GM12878 (cell line): ENCODE measurements around the gene ROBO4. TPM values are rescaled to one million over a fixed set of nuclear protein-coding genes. Genes with fewer than 3 reads are reported as not detected.

Source experiments
- ATAC-seq: fragments of 200-7000 bp; cut with Tn5 transposase; 3 replicates; pipeline ENCODE4 v1.9.1; 2020; ENCODE audit warnings: mild to moderate bottlenecking, moderate library complexity
- BruUV-seq: library from RNA; stranded (reverse); fragments of 400-500 nt; replicated peaks from 2 replicates; lab custom pipeline; 2021; lab: Mats Ljungman, UMichigan
- CTCF ChIA-PET: fragments of 300-600 bp; sonication (Branson Sonifier 250); formaldehyde crosslinking; extraction: SDS; loops from one replicate; lab custom pipeline; 2021; ENCODE audit warnings: inconsistent platforms; lab: Yijun Ruan, JAX
- POLR2A ChIA-PET: fragments of 350-600 bp; formaldehyde crosslinking; extraction: SDS; loops from one replicate; lab custom pipeline; 2021; ENCODE audit warnings: inconsistent platforms; lab: Charles Lee
- RAD21 ChIA-PET: fragments of 300-600 bp; sonication (Branson Sonifier 250); formaldehyde crosslinking; loops from one replicate; lab custom pipeline; 2023; ENCODE audit warnings: antibody characterized with exemption; ENCODE audit not compliant: unreplicated experiment; lab: Charles Lee
- SMC1A ChIA-PET: fragments of 300-600 bp; sonication (Branson Sonifier 250); formaldehyde crosslinking; loops from one replicate; lab custom pipeline; 2023; ENCODE audit not compliant: unreplicated experiment, uncharacterized antibody; lab: Charles Lee
- DNase-seq: peaks from one replicate; pipeline ENCODE4 v3.0.0-alpha.2; 2011; ENCODE audit warnings: low read depth, low spot score
- FAIRE-seq: peaks from 3 replicates; lab custom pipeline; 2011; peaks lifted over from hg19 to GRCh38; lab: Jason Lieb, UNC
- H2AFZ ChIP-seq: 2 replicates; pipeline ENCODE4 v1.6.0; 2011; ENCODE audit warnings: low read depth, low read length, control low read depth; ENCODE audit not compliant: control insufficient read depth
- H3K27ac ChIP-seq: 2 replicates; pipeline ENCODE4 v1.5.1; 2011; ENCODE audit warnings: control low read depth; ENCODE audit not compliant: control insufficient read depth, insufficient read depth
- H3K27me3 ChIP-seq, 2 experiments: replicated peaks in 1 of 2; 2 replicates each; pipeline versions ENCODE4 v1.6.0 to v1.6.1; 2011; ENCODE audit warnings: low read length in 1 of 2; ENCODE audit not compliant: control insufficient read depth in 2 of 2, insufficient read depth in 2 of 2
- H3K36me3 ChIP-seq, 2 experiments: 2 replicates each; pipeline ENCODE4 v1.5.1; 2011; ENCODE audit warnings: low read length in 1 of 2; ENCODE audit not compliant: control insufficient read depth in 2 of 2, insufficient read depth in 2 of 2
- H3K4me1 ChIP-seq: 2 replicates; pipeline ENCODE4 v1.6.1; 2011; ENCODE audit warnings: mild to moderate bottlenecking, low read length, moderate library complexity, mixed read lengths; ENCODE audit not compliant: control insufficient read depth, insufficient read depth
- H3K4me2 ChIP-seq: 2 replicates; pipeline ENCODE4 v1.6.0; 2011; ENCODE audit warnings: control low read depth; ENCODE audit not compliant: control insufficient read depth, insufficient read depth
- H3K4me3 ChIP-seq: fragments of 200-600 bp; sonication (generic); 2 replicates; pipeline ENCODE4 v1.5.1; 2016
- H3K79me2 ChIP-seq: 2 replicates; pipeline ENCODE4 v1.6.0; 2011; ENCODE audit warnings: low read length; ENCODE audit not compliant: control insufficient read depth, insufficient read depth
- H3K9ac ChIP-seq: 2 replicates; pipeline ENCODE4 v1.8.0; 2011; ENCODE audit warnings: low read length, control low read depth, mixed read lengths; ENCODE audit not compliant: control insufficient read depth, insufficient read depth
- H3K9me3 ChIP-seq: replicated peaks from 3 replicates; pipeline ENCODE4 v1.5.1; 2011; ENCODE audit warnings: mild to moderate bottlenecking, low read length; ENCODE audit not compliant: control insufficient read depth, insufficient read depth
- H4K20me1 ChIP-seq: 2 replicates; pipeline ENCODE4 v1.6.0; 2011; ENCODE audit not compliant: control insufficient read depth, insufficient read depth
- BHLHE40 ChIP-seq, 2 experiments: fragments of 450-650 bp in 1 of 2; IDR thresholded peaks; 2 replicates each; pipeline ENCODE4 v1.6.1; 2011 to 2017; ENCODE audit warnings: low read depth in 2 of 2, borderline replicate concordance in 1 of 2, improper control_type of control experiment in 1 of 2, low read length in 1 of 2, mild to moderate bottlenecking in 1 of 2
- CREM ChIP-seq: IDR thresholded peaks from 2 replicates; pipeline ENCODE4 v1.6.1; 2014; ENCODE audit warnings: antibody characterized with exemption, low read depth
- DPF2 ChIP-seq: fragments of 450-650 bp; IDR thresholded peaks from 2 replicates; pipeline ENCODE4 v1.6.1; 2017; ENCODE audit warnings: mild to moderate bottlenecking
- ETV6 ChIP-seq, 2 experiments: fragments of 450-650 bp in 1 of 2; IDR thresholded peaks in 1 of 2; conservative IDR thresholded peaks in 1 of 2; 2 replicates each; pipeline ENCODE4 v1.6.1; 2014; ENCODE audit warnings: antibody characterized with exemption in 1 of 2, borderline replicate concordance in 1 of 2, low read depth in 1 of 2, mild to moderate bottlenecking in 1 of 2, moderate library complexity in 1 of 2
- FOXK2 ChIP-seq: fragments of 450-650 bp; IDR thresholded peaks from 2 replicates; pipeline ENCODE4 v1.6.1; 2017; ENCODE audit warnings: mild to moderate bottlenecking, moderate library complexity
- IKZF2 ChIP-seq, 2 experiments: fragments of 450-650 bp; IDR thresholded peaks; 2 replicates each; pipeline ENCODE4 v1.6.1; 2017; ENCODE audit warnings: mild to moderate bottlenecking in 2 of 2, moderate library complexity in 2 of 2
- JUND ChIP-seq: IDR thresholded peaks from 2 replicates; pipeline ENCODE4 v1.6.1; 2012; ENCODE audit warnings: low read depth, mild to moderate bottlenecking, low read length, improper control_type of control experiment, moderate library complexity
- MYC ChIP-seq: IDR thresholded peaks from 2 replicates; pipeline ENCODE4 v1.6.1; 2011; ENCODE audit warnings: mild to moderate bottlenecking, low read length, moderate library complexity, inconsistent platforms; ENCODE audit not compliant: insufficient read depth, insufficient replicate concordance, insufficient read length, severe bottlenecking
- POU2F2 ChIP-seq: IDR thresholded peaks from 3 replicates; pipeline ENCODE4 v1.6.1; 2011; ENCODE audit warnings: low read depth, mild to moderate bottlenecking, low read length, borderline replicate concordance
- SIX5 ChIP-seq: IDR thresholded peaks from 2 replicates; pipeline ENCODE4 v1.6.1; 2011; ENCODE audit warnings: mild to moderate bottlenecking, low read depth, low read length, moderate library complexity; ENCODE audit not compliant: severe bottlenecking
- SP1 ChIP-seq: IDR thresholded peaks from one replicate; pipeline ENCODE4 v1.6.1; 2011; ENCODE audit warnings: low read depth, low read length
- TBL1XR1 ChIP-seq: IDR thresholded peaks from 2 replicates; pipeline ENCODE4 v1.6.1; 2012; ENCODE audit warnings: low read depth, low read length, improper control_type of control experiment
- ZBED1 ChIP-seq: IDR thresholded peaks from 2 replicates; pipeline ENCODE4 v1.6.1; 2016; ENCODE audit warnings: borderline replicate concordance
- WGBS: methylation state at CpG from one replicate; pipeline ENCODE4 v1.1.6; 2016; ENCODE audit warnings: low lambda C conversion rate; ENCODE audit not compliant: insufficient replicate concordance, insufficient coverage; ENCODE audit errors: missing lambda C conversion rate; 5-methylcytosine and 5-hydroxymethylcytosine counted together
- in situ Hi-C: fragments of 300-500 bp; cut with MboI; formaldehyde crosslinking; loops from 9 replicates; pipeline ENCODE4 v1.14.3; 2018; ENCODE audit warnings: mixed read lengths
- intact Hi-C: fragments of 100-400 bp; cut with micrococcal nuclease; formaldehyde crosslinking; loops from one replicate; pipeline ENCODE4 v1.14.2; 2022; ENCODE audit not compliant: unreplicated experiment
- polyA plus RNA-seq, 11 experiments: library from polyadenylated mRNA; depleted of rRNA in 4 of 11; unstranded in 6 of 11; stranded (reverse) in 5 of 11; fragments of >200 nt; fragmentation: Nextera tagmentation in 4 of 11; fragmentation: Illumina TruSeq in 1 of 11; extraction: Ambion mirVana in 4 of 11; extraction: Trizol in 1 of 11; gene quantifications; 1 replicate in 1 of 11; 2 replicates in 10 of 11; pipeline versions ENCODE4 v1.2.1 to v1.2.3, GENCODE V29; 2011 to 2016; ENCODE audit warnings: inconsistent platforms in 2 of 11, missing spikeins in 2 of 11, low read depth in 1 of 11
- total RNA-seq, 4 experiments: library from RNA; depleted of rRNA in 3 of 4; stranded (reverse); fragments of >200 nt in 3 of 4; fragmentation: Illumina TruSeq in 1 of 4; extraction: Trizol in 1 of 4; gene quantifications; 2 replicates each; pipeline versions ENCODE4 v1.2.1 to v1.2.3, GENCODE V29; 2013 to 2021
- TF ChIP-seq, protein P1 (sequence below): fragments of 450-650 bp; IDR thresholded peaks from 2 replicates; pipeline ENCODE4 v1.6.1; 2018; ENCODE audit warnings: borderline replicate concordance, mild to moderate bottlenecking; ENCODE audit not compliant: partially characterized antibody

The ROBO4 gene
- total and polyA plus RNA-seq, 10 of the 15 experiments (the other 5 are each of a cell fraction or from before 2014, with no cell fraction given), result not detected

DNA sequence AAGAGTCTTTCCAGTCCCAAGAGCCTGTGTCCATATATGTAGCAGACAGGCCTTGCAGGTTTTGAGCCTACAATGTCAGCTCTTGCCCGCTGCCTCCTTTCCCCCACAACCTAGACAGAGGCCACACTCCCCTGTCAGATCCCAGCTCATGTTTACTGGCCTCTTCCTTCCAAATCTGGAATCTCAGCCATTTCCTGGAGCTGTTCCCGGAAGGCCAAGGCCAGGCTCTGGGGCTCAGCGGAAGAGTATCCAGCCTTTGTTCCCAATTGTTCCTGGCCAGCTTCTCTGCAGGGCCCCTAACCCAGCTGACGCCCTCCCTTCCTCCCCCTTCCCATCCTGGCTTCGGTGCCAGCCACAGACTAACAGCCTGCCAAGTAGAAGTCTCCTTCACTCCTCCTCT is 1.0 kb upstream of the ROBO4 start:
- Histone ChIP-seq H2AFZ (no peak overlapping the region), H3K9me3 (no peaks in the 10 kb centered on the region), H3K4me2 (no peak overlapping the region), H3K4me1 (no peaks in the 10 kb centered on the region), H3K79me2 (no peaks in the 10 kb centered on the region), H4K20me1 (no peaks in the 10 kb centered on the region), H3K27me3 (peaks cover 3 to 7% of the 10 kb centered on the region in 2 experiments; a peak in 3 of 4 replicates), H3K9ac (no peak overlapping the region), H3K4me3 (no peak overlapping the region), H3K36me3 (no peaks in the 10 kb centered on the region), H3K27ac (no peak overlapping the region)
- no peak for TF ChIP-seq TBL1XR1
- TF ChIP-seq JUND, result no peak
- TF ChIP-seq IKZF2 (IDR thresholded peaks at IDR 0.05), result no peak
- TF ChIP-seq FOXK2, result no peak
- no peak for TF ChIP-seq SIX5
- BruUV-seq, result no TSS peak
- intact Hi-C loops, result no loop called here
- in situ Hi-C loops, result no loop called here
- ChIA-PET SMC1A (no interaction called here), CTCF (interaction anchor here (1.4 kb wide), 1 partner anchor 243 kb away, joined by 3 read pairs; no protein-coding TSS in a partner anchor), RAD21 (no interaction called here), POLR2A (no interaction called here)
- ATAC-seq (no peak), DNase-seq (no peak), FAIRE-seq (no peak)
- WGBS, result 20% methylated on average over 5 of the region's 5 CpGs

GRCh38 chr11:124898263-124898680 is 607 bp upstream of the ROBO4 start:
- intact Hi-C loops, result no loop called here
- DNase-seq (no peak), FAIRE-seq (no peak), ATAC-seq (no peak)
- 26% methylated on average over 3 of the region's 3 CpGs for WGBS
- ChIA-PET RAD21 (no interaction called here), SMC1A (no interaction called here), POLR2A (no interaction called here), CTCF (interaction anchor here (0.9 kb wide), 1 partner anchor 10 kb away, joined by 4 read pairs; no protein-coding TSS in a partner anchor)
- H3K79me2 ChIP-seq, result no peaks in the 10 kb centered on the region
- no peaks in the 10 kb centered on the region for H4K20me1 ChIP-seq
- H3K9ac ChIP-seq, result no peak overlapping the region
- in situ Hi-C loops, result no loop called here
- no peak overlapping the region for H3K4me3 ChIP-seq
- H3K4me2 ChIP-seq, result no peak overlapping the region
- no peaks in the 10 kb centered on the region for H3K9me3 ChIP-seq
- no peaks in the 10 kb centered on the region for H3K4me1 ChIP-seq
- no peak overlapping the region for H2AFZ ChIP-seq
- peaks cover 3 to 7% of the 10 kb centered on the region in 2 experiments; a peak in 3 of 4 replicates for H3K27me3 ChIP-seq
- H3K27ac ChIP-seq, result no peak overlapping the region
- no TSS peak for BruUV-seq
- no peaks in the 10 kb centered on the region for H3K36me3 ChIP-seq
- TF ChIP-seq SP1, result no peak
- TF ChIP-seq BHLHE40 (IDR thresholded peaks at IDR 0.05; ENCODE audit: borderline replicate concordance in 1 of 2, low read depth in 2 of 2, low read length in 1 of 2), result no peak
- TF ChIP-seq, protein P1, sequence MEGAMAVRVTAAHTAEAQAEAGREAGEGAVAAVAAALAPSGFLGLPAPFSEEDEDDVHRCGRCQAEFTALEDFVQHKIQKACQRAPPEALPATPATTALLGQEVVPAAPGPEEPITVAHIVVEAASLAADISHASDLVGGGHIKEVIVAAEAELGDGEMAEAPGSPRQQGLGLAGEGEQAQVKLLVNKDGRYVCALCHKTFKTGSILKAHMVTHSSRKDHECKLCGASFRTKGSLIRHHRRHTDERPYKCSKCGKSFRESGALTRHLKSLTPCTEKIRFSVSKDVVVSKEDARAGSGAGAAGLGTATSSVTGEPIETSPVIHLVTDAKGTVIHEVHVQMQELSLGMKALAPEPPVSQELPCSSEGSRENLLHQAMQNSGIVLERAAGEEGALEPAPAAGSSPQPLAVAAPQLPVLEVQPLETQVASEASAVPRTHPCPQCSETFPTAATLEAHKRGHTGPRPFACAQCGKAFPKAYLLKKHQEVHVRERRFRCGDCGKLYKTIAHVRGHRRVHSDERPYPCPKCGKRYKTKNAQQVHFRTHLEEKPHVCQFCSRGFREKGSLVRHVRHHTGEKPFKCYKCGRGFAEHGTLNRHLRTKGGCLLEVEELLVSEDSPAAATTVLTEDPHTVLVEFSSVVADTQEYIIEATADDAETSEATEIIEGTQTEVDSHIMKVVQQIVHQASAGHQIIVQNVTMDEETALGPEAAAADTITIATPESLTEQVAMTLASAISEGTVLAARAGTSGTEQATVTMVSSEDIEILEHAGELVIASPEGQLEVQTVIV, result no peak
- TF ChIP-seq CREM, result no peak
- TF ChIP-seq POU2F2, result no peak
- TF ChIP-seq MYC, result no peak
- no peak for TF ChIP-seq ZBED1
- no peak for TF ChIP-seq ETV6 (conservative IDR thresholded peaks at IDR 0.05 in 1 of 2, IDR thresholded peaks at IDR 0.05 in 1 of 2; ENCODE audit: borderline replicate concordance in 1 of 2, low read depth in 1 of 2)
- no peak for TF ChIP-seq DPF2
